K562 (cell line): ENCODE measurements around the gene HAL. TPM values are rescaled to one million over a fixed set of nuclear protein-coding genes. Genes with fewer than 3 reads are reported as not detected.

Source experiments
- RNF2 ChIP-seq: sonication (generic); IDR thresholded peaks from 2 replicates; pipeline ENCODE4 v1.6.1; 2016
- polyA plus RNA-seq, 8 experiments: library from polyadenylated mRNA; depleted of rRNA in 4 of 8; stranded (reverse) in 5 of 8; unstranded in 3 of 8; fragments of >200 nt; fragmentation: Nextera tagmentation in 2 of 8; fragmentation: Illumina TruSeq in 1 of 8; extraction: Ambion mirVana in 2 of 8; extraction: Trizol in 1 of 8; gene quantifications; 2 replicates each; pipeline versions ENCODE4 v1.2.1 to v1.2.3, GENCODE V29; 2011 to 2014; ENCODE audit warnings: inconsistent platforms in 1 of 8, missing spikeins in 1 of 8
- total RNA-seq, 7 experiments: library from RNA; depleted of rRNA in 6 of 7; stranded (reverse); fragments of >200 nt in 6 of 7; fragmentation: Illumina TruSeq in 2 of 7; extraction: Trizol in 2 of 7; gene quantifications; 2 replicates each; pipeline versions ENCODE4 v1.2.1 to v1.2.3, GENCODE V29; 2011 to 2021; ENCODE audit warnings: low replicate concordance in 1 of 7
- TF ChIP-seq, protein P1 (sequence below): fragments of 450-650 bp; IDR thresholded peaks from 2 replicates; pipeline ENCODE4 v1.6.1; 2014; ENCODE audit warnings: low read depth, mild to moderate bottlenecking, moderate library complexity, borderline replicate concordance
- TF ChIP-seq, protein P2 (sequence below): fragments of 250-450 bp; sonication (Bioruptor Pico); IDR thresholded peaks from 2 replicates; pipeline ENCODE4 v1.4.0; 2020

Gene HAL
- total and polyA plus RNA-seq, 9 of the 15 experiments (the other 6 are each of a cell fraction or from before 2014, with no cell fraction given), result 0.03 to 0.36 (median 0.20) TPM; not detected in 4

DNA sequence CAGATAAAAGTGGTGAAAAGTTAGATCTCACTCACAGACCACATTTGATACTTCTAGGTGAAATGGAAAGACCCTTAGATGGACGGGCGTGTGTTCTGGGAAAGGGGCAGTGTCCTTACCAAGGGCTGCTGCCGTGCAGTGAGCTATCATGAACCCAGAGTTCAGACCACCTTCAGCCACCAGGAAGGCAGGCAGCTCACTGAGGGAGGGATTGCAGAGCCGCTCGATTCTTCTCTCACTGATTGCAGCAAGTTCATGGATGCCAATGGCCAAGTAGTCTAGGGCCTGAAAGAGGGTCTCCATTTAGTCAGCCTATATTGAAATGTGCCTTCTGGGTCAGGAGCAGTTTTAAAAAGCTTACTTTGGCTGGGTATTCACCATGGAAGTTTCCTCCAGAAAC lies 15.7 kb downstream of the HAL start (continued):
- TF ChIP-seq, protein P1, sequence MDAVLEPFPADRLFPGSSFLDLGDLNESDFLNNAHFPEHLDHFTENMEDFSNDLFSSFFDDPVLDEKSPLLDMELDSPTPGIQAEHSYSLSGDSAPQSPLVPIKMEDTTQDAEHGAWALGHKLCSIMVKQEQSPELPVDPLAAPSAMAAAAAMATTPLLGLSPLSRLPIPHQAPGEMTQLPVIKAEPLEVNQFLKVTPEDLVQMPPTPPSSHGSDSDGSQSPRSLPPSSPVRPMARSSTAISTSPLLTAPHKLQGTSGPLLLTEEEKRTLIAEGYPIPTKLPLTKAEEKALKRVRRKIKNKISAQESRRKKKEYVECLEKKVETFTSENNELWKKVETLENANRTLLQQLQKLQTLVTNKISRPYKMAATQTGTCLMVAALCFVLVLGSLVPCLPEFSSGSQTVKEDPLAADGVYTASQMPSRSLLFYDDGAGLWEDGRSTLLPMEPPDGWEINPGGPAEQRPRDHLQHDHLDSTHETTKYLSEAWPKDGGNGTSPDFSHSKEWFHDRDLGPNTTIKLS, result no peak
- TF ChIP-seq RNF2, result no peak
- TF ChIP-seq, protein P2, sequence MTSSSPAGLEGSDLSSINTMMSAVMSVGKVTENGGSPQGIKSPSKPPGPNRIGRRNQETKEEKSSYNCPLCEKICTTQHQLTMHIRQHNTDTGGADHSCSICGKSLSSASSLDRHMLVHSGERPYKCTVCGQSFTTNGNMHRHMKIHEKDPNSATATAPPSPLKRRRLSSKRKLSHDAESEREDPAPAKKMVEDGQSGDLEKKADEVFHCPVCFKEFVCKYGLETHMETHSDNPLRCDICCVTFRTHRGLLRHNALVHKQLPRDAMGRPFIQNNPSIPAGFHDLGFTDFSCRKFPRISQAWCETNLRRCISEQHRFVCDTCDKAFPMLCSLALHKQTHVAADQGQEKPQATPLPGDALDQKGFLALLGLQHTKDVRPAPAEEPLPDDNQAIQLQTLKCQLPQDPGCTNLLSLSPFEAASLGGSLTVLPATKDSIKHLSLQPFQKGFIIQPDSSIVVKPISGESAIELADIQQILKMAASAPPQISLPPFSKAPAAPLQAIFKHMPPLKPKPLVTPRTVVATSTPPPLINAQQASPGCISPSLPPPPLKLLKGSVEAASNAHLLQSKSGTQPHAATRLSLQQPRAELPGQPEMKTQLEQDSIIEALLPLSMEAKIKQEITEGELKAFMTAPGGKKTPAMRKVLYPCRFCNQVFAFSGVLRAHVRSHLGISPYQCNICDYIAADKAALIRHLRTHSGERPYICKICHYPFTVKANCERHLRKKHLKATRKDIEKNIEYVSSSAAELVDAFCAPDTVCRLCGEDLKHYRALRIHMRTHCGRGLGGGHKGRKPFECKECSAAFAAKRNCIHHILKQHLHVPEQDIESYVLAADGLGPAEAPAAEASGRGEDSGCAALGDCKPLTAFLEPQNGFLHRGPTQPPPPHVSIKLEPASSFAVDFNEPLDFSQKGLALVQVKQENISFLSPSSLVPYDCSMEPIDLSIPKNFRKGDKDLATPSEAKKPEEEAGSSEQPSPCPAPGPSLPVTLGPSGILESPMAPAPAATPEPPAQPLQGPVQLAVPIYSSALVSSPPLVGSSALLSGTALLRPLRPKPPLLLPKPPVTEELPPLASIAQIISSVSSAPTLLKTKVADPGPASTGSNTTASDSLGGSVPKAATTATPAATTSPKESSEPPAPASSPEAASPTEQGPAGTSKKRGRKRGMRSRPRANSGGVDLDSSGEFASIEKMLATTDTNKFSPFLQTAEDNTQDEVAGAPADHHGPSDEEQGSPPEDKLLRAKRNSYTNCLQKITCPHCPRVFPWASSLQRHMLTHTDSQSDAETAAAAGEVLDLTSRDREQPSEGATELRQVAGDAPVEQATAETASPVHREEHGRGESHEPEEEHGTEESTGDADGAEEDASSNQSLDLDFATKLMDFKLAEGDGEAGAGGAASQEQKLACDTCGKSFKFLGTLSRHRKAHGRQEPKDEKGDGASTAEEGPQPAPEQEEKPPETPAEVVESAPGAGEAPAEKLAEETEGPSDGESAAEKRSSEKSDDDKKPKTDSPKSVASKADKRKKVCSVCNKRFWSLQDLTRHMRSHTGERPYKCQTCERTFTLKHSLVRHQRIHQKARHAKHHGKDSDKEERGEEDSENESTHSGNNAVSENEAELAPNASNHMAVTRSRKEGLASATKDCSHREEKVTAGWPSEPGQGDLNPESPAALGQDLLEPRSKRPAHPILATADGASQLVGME, result no peak
